ENCODE data around the gene TLE2. TPM values are rescaled to one million over a fixed set of nuclear protein-coding genes. Genes with fewer than 3 reads are reported as not detected.

Gene TLE2
- total and polyA plus RNA-seq, 2 of the 4 experiments (the other 2 are of a cell fraction): under 0.01 to 0.41 TPM

DNA sequence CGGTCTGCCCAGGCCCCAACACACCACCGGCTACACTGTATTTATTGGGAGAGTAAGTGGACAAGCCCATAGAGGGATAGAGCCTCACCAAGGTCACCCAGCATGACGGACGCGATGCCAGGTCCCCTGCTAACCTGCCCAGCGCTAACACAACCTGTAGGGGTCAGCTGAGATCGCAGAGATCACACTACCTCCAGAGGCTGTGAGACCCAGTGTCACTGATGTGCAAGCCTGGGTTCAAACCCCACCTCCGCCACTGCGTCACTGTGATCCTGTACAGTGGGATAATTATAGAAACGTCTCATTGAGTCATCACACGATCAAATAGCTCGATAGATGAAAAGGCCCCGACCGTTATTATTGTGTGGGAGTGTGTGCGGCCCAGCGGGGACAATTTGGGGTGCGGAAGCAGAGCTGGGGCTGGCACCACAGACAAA is 10.6 kb upstream of the TLE2 start:
- Histone ChIP-seq H2AK9ac (replicated peaks; ENCODE audit: low read depth, low read length, poor library complexity) (no peak overlapping the region), H3K56ac (ENCODE audit: extremely low read depth, insufficient read depth, low read length) (no peak overlapping the region), H2BK20ac (ENCODE audit: low read depth, low read length) (no peak overlapping the region), H3K23ac (ENCODE audit: low read depth, low read length) (no peak overlapping the region), H3K79me1 (ENCODE audit: low read depth in 1 of 2, low read length in 2 of 2) (peaks cover 0 to 3% of the 10 kb centered on the region in 2 experiments; a peak in 1 of 4 replicates), H3K4me1 (ENCODE audit: control insufficient read depth, insufficient read depth, low read length) (peaks cover 11% of the 10 kb centered on the region), H3K27ac (ENCODE audit: insufficient read depth, low read length) (no peak overlapping the region), H2BK15ac (ENCODE audit: low read depth, low read length) (no peak overlapping the region), H4K8ac (ENCODE audit: low read depth in 2 of 2, low read length in 2 of 2) (no peak overlapping the region), H3K9me3 (ENCODE audit: control insufficient read depth, insufficient read depth, low read length) (no peaks in the 10 kb centered on the region), H3K27me3 (ENCODE audit: control insufficient read depth, insufficient read depth, low read length) (peaks cover 2% of the 10 kb centered on the region; the same call in 1 of the 2 replicates), H4K20me1 (ENCODE audit: insufficient read depth, low read length) (no peaks in the 10 kb centered on the region), H4K5ac (ENCODE audit: low read depth, low read length) (no peak overlapping the region), H2BK5ac (ENCODE audit: low read depth, low read length, poor library complexity, severe bottlenecking) (no peak overlapping the region), H3K14ac (replicated peaks; ENCODE audit: low read depth, low read length) (no peak overlapping the region), H3K9me1 (ENCODE audit: insufficient read depth, low read length) (no peaks in the 10 kb centered on the region), H3K9ac (ENCODE audit: low read depth, low read length) (no peak overlapping the region), H3K4ac (ENCODE audit: low read depth, low read length) (no peak overlapping the region), H3K18ac (ENCODE audit: low read depth, low read length) (no peak overlapping the region), H4K91ac (ENCODE audit: insufficient read depth, low read depth, low read length) (no peak overlapping the region), H2BK120ac (ENCODE audit: low read depth, low read length) (no peak overlapping the region), H2AFZ (replicated peaks; ENCODE audit: low read length, poor library complexity) (peak overlapping the region; percentile 52), H3K4me2 (ENCODE audit: low read depth, low read length) (no peak overlapping the region), H3K36me3 (ENCODE audit: control insufficient read depth, insufficient read depth, low read length) (no peaks in the 10 kb centered on the region), H3K4me3 (ENCODE audit: insufficient read depth, low read depth, low read length) (no peak overlapping the region), H2AK5ac (ENCODE audit: low read depth, low read length) (peak overlapping the region; percentile 3; the same call in 1 of the 2 replicates)
- intact Hi-C loops (cut with micrococcal nuclease) (no loop called here), in situ Hi-C loops (cut with MboI; ENCODE audit: low sequenced_read_pairs) (no loop called here), dilution Hi-C loops (cut with HindIII; ENCODE audit: low sequenced_read_pairs, unreplicated experiment) (no loop called here)
- ChIA-PET CTCF (interaction anchor here (0.6 kb wide), 1 partner anchor 23 kb away, joined by 3 read pairs; no protein-coding TSS in a partner anchor), POLR2A (ENCODE audit: unreplicated experiment) (no interaction called here)
- TF ChIP-seq CHD1 (IDR thresholded peaks at IDR 0.05; ENCODE audit: low read depth, low read length) (no peak), USF2 (IDR thresholded peaks at IDR 0.05; ENCODE audit: low read depth, low read length) (no peak), MAFK (IDR thresholded peaks at IDR 0.05; ENCODE audit: low read depth, low read length) (no peak), NFE2L2 (IDR thresholded peaks at IDR 0.05; ENCODE audit: low read depth, low read length) (no peak), MAZ (IDR thresholded peaks at IDR 0.05; ENCODE audit: borderline replicate concordance, low read depth, low read length) (no peak), SMC3 (IDR thresholded peaks at IDR 0.05; ENCODE audit: low read depth, low read length) (no peak), RFX5 (IDR thresholded peaks at IDR 0.05; ENCODE audit: low read depth, low read length) (no peak), RCOR1 (IDR thresholded peaks at IDR 0.05; ENCODE audit: insufficient replicate concordance, low read length) (no peak), MXI1 (IDR thresholded peaks at IDR 0.05; ENCODE audit: borderline replicate concordance, low read depth, low read length) (no peak), BHLHE40 (IDR thresholded peaks at IDR 0.05; ENCODE audit: low read depth, low read length) (no peak), FOS (IDR thresholded peaks at IDR 0.05; ENCODE audit: low read depth, low read length) (no peak)
- TF ChIP-seq, protein P1, sequence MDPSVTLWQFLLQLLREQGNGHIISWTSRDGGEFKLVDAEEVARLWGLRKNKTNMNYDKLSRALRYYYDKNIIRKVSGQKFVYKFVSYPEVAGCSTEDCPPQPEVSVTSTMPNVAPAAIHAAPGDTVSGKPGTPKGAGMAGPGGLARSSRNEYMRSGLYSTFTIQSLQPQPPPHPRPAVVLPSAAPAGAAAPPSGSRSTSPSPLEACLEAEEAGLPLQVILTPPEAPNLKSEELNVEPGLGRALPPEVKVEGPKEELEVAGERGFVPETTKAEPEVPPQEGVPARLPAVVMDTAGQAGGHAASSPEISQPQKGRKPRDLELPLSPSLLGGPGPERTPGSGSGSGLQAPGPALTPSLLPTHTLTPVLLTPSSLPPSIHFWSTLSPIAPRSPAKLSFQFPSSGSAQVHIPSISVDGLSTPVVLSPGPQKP (IDR thresholded peaks at IDR 0.05; ENCODE audit: borderline replicate concordance, low read depth, low read length): no peak
- TF ChIP-seq, protein P2, sequence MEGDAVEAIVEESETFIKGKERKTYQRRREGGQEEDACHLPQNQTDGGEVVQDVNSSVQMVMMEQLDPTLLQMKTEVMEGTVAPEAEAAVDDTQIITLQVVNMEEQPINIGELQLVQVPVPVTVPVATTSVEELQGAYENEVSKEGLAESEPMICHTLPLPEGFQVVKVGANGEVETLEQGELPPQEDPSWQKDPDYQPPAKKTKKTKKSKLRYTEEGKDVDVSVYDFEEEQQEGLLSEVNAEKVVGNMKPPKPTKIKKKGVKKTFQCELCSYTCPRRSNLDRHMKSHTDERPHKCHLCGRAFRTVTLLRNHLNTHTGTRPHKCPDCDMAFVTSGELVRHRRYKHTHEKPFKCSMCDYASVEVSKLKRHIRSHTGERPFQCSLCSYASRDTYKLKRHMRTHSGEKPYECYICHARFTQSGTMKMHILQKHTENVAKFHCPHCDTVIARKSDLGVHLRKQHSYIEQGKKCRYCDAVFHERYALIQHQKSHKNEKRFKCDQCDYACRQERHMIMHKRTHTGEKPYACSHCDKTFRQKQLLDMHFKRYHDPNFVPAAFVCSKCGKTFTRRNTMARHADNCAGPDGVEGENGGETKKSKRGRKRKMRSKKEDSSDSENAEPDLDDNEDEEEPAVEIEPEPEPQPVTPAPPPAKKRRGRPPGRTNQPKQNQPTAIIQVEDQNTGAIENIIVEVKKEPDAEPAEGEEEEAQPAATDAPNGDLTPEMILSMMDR (conservative IDR thresholded peaks at IDR 0.05; ENCODE audit: low read depth, low read length): no peak
- BruUV-seq (replicated peaks): no TSS peak
- DNase-seq (no peak), ATAC-seq (ENCODE audit: low read depth) (no peak)
- WGBS, 2 experiments (ENCODE audit: extremely low coverage in 2 of 2, insufficient read length in 1 of 2): 55% methylated on average over 7 of the region's 17 CpGs; no CpG with 5 or more reads in 1 of the 2 experiments
